Activated T-helper 1 cell treated with anti-CD3 and anti-CD28 coated beads, Interleukin-12 subunit alpha, Interleukin-12 subunit beta, Interleukin-2, Interleukin-4 antibody, amounts not matched to agents 30 ng/mL and 10 ng/mL and 1 ng/mL, durations not matched to agents 14 hours and 24 hours and 36 hours (primary cell): ENCODE results near the gene NCAPG2. TPM values are rescaled to one million over a fixed set of nuclear protein-coding genes. Genes with fewer than 3 reads are reported as not detected.
"Not testable (repeated sequence)": the region's sequence is repeated elsewhere in the genome, so short reads cannot be mapped to it uniquely, and the experiment has no call there.

Experiments
- DNase-seq: peaks from one replicate; pipeline ENCODE4 v3.0.0; 2021; ENCODE audit warnings: low spot score
- H3K27ac Mint-ChIP-seq: one replicate; pipeline ENCODE4 v1.8.0; 2021; ENCODE audit warnings: mild to moderate bottlenecking, mixed read lengths
- H3K27me3 Mint-ChIP-seq: one replicate; pipeline ENCODE4 v1.8.0; 2022; ENCODE audit warnings: mild to moderate bottlenecking, moderate library complexity, mixed read lengths; ENCODE audit not compliant: insufficient read depth
- H3K36me3 Mint-ChIP-seq: one replicate; pipeline ENCODE4 v1.8.0; 2021; ENCODE audit warnings: low read depth, mixed read lengths
- H3K4me1 Mint-ChIP-seq: one replicate; pipeline ENCODE4 v1.8.0; 2021; ENCODE audit warnings: low read depth, mixed read lengths
- H3K4me3 Mint-ChIP-seq: one replicate; pipeline ENCODE4 v1.8.0; 2021; ENCODE audit warnings: mild to moderate bottlenecking, moderate library complexity, mixed read lengths
- H3K9me3 Mint-ChIP-seq: one replicate; pipeline ENCODE4 v1.8.0; 2021; ENCODE audit warnings: mixed read lengths
- intact Hi-C: fragments of 100-400 bp; cut with micrococcal nuclease; formaldehyde crosslinking; loops from one replicate; pipeline ENCODE4 v1.15.1; 2024
- total RNA-seq: library from RNA; stranded (reverse); gene quantifications from 2 replicates; pipeline ENCODE4 v1.2.3, GENCODE V29; 2022

NCAPG2 gene
- total RNA-seq, 1 donor from 2014 or later: 76.5 TPM

DNA sequence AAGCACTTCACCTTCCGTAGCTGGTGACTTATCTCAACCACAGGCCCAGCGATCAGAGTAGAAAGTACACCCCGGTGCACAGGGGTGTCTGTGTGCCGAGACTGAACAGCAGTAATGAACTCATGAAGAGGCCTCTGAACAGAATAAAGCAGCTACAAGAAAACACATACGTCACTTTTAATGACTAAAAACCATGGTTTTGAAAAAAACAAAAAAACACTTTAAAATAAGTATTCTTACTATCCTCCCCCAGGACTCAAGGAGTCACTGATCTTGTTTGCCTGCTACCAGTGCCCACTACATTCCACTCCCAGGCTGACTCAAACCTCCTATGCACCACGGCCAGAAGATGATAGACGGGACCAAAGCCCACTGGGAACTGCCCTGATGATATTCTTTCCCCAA is 53.8 kb downstream of the NCAPG2 start:
- no peak for DNase-seq
- no peaks in the 10 kb centered on the region for H3K27me3 Mint-ChIP-seq
- no peak overlapping the region for H3K27ac Mint-ChIP-seq
- peaks cover 17% of the 10 kb centered on the region for H3K4me1 Mint-ChIP-seq
- intact Hi-C loops: no loop called here
- no peak overlapping the region for H3K4me3 Mint-ChIP-seq
- H3K9me3 Mint-ChIP-seq: no peaks in the 10 kb centered on the region
- H3K36me3 Mint-ChIP-seq: peaks cover 46% of the 10 kb centered on the region

DNA sequence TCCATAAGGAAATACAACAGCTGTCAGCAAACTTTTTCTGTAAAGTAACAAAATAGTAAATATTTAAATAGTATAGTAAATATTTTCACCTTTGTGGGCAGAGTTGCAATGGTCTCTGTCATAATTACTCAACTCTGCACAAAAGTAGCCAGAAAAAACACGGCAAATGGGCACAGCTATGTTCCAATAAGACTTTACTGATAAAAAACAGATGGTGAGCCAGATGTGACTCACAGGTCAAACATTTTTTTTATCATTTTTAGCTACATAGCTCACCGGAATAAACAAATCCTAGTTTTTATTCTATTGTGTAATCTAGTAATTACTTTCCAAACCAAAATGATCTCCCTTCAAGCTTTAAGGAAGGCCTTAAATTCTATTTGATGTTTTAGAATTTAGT is 55.3 kb downstream of the NCAPG2 start:
- H3K36me3 Mint-ChIP-seq: peaks cover 47% of the 10 kb centered on the region

DNA sequence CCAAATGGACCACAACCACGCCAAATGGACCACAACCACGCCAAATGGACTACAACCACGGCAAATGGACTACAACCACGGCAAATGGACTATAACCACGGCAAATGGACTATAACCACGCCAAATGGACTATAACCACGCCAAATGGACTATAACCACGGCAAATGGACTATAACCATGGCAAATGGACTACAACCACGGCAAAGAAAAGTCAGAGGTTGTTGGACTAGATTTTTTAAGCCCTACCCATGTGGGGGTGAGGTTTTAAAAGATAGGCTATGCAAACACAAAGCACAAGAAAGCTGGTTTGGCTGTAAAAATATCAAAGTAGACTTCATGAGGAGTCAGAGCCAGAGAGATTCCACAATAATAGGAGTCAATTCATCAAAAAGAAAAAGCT is 55.8 kb downstream of the NCAPG2 start:
- Mint-ChIP-seq H3K27ac (no peak overlapping the region), H3K4me1 (peaks cover 8% of the 10 kb centered on the region), H3K4me3 (no peak overlapping the region), H3K27me3 (no peaks in the 10 kb centered on the region), H3K36me3 (peaks cover 51% of the 10 kb centered on the region), H3K9me3 (no peaks in the 10 kb centered on the region)
- intact Hi-C loops: no loop called here
- no peak for DNase-seq

More for the DNA sequence above, 55.3 kb downstream of the NCAPG2 start:
- Mint-ChIP-seq H3K9me3 (no peaks in the 10 kb centered on the region), H3K27ac (no peak overlapping the region), H3K27me3 (no peaks in the 10 kb centered on the region), H3K4me1 (peaks cover 8% of the 10 kb centered on the region), H3K4me3 (no peak overlapping the region)
- no peak for DNase-seq
- intact Hi-C loops: no loop called here

DNA sequence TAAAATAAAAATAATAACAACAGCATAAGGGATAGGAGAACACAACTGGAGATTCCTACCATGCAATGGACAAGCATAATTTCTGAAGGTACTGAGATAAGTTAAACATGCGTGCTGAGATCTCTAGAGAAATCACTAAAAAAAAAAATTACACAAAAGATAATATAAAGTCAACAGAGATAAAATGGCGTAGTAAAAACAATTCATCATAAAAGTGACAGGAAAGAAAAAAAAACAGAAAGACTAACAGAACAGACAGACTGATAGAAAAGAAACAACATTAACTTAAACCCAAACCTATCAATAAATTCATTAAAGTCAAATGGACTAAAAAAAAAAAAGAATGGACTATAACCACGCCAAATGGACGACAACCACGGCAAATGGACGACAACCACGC is 56.4 kb downstream of the NCAPG2 start:
- H3K36me3 Mint-ChIP-seq: peaks cover 51% of the 10 kb centered on the region
- no peaks in the 10 kb centered on the region for H3K27me3 Mint-ChIP-seq
- H3K4me1 Mint-ChIP-seq: peaks cover 8% of the 10 kb centered on the region
- H3K27ac Mint-ChIP-seq: no peak overlapping the region
- intact Hi-C loops: no loop called here
- no peaks in the 10 kb centered on the region for H3K9me3 Mint-ChIP-seq
- no peak overlapping the region for H3K4me3 Mint-ChIP-seq
- no peak for DNase-seq

DNA sequence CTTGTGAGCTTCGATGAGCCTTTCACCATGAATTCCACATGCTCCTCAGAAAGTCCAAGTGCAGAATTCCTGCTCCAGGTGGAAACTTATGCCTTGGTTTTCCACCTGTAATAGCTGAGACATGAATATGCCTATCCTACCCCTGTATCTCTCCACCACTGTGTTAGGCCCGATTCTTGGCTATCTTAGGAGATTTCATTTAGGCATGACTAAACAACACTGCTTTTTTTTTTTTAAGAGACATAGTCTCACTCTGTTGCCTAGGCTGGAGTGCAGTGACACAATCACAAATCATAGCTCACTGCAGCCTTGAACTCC is 57.2 kb downstream of the NCAPG2 start:
- H3K4me3 Mint-ChIP-seq: no peak overlapping the region
- H3K27me3 Mint-ChIP-seq: no peaks in the 10 kb centered on the region
- intact Hi-C loops: no loop called here
- no peaks in the 10 kb centered on the region for H3K9me3 Mint-ChIP-seq
- H3K27ac Mint-ChIP-seq: no peak overlapping the region
- peaks cover 8% of the 10 kb centered on the region for H3K4me1 Mint-ChIP-seq
- peaks cover 50% of the 10 kb centered on the region for H3K36me3 Mint-ChIP-seq
- no peak for DNase-seq

DNA sequence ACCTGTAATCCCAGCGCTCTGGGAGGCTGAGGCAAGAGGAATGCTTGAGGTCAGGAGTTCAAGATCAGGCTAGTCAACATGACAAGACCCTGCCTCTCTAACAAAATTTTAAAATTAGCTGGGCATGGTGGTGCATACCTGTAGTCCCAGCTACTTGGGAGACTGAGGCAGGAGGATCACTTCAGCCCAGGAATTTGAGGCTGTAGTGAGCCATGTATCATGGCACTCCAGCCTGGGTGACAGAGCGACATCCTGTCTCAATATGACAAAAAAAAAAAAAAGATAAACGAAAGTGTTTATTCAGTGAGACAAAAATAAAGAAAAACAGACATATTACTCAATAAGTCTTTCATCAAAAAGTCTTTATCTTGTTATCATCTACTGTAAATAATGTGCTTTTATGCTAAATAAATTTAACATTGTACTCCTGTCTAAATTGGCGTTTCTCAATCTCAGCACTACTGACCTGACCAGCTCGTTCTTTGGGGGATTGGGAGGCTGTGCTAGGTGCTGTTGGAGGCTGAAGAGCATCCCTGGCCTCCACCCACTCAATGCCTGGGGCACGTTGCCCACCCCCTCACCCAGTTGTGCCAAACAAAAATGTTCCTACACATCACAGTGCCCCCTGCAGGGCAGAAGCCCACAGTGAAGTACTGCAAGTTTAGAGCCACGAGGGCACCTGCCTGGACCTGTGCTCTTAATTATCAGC is 57.7 kb downstream of the NCAPG2 start:
- intact Hi-C loops: no loop called here
- no peak overlapping the region for H3K27ac Mint-ChIP-seq
- peaks cover 46% of the 10 kb centered on the region for H3K36me3 Mint-ChIP-seq
- no peaks in the 10 kb centered on the region for H3K27me3 Mint-ChIP-seq
- peaks cover 8% of the 10 kb centered on the region for H3K4me1 Mint-ChIP-seq
- no peak for DNase-seq
- no peak overlapping the region for H3K4me3 Mint-ChIP-seq
- H3K9me3 Mint-ChIP-seq: no peaks in the 10 kb centered on the region

DNA sequence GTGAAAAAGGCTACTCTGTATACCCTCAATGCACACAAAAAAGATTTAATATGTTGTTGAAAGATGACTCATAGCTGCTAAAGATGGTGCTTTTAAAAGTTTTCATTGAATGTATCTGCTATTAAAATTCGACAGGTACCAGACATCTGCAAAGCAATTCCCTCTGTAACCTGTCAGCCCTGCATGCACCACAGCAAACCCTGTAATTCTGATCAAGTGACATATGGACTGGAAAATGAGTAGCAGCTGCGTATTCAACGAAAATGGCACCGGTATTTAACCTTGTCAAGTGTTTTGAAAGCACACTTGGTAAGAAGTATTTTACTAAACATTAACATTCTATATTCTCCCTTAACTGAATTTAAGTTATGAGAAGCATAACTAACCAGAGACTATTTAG is 58.8 kb downstream of the NCAPG2 start:
- H3K4me3 Mint-ChIP-seq: no peak overlapping the region
- intact Hi-C loops: no loop called here
- H3K27me3 Mint-ChIP-seq: no peaks in the 10 kb centered on the region
- DNase-seq: no peak
- no peaks in the 10 kb centered on the region for H3K9me3 Mint-ChIP-seq
- H3K27ac Mint-ChIP-seq: no peak overlapping the region
- peaks cover 4% of the 10 kb centered on the region for H3K4me1 Mint-ChIP-seq
- H3K36me3 Mint-ChIP-seq: peaks cover 49% of the 10 kb centered on the region

DNA sequence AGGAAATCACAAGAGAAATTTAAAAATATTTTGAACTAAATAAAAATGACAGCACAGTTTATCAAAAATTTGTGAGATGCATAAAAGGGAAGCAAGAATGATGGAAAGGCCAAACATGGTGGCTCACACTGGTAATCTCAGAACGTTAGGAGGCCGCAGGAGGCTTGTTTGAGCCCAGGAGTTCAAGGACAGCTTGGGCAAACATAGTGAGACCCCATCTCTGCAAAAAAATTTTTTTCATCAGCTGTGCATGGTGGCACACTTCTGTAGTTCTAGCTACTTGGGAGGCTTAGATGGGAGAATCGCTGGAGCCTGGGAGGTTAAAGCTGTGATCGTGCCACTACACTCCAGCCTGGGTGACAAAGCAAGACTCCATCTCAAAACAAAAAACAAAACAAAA is 62.5 kb downstream of the NCAPG2 start:
- Mint-ChIP-seq H3K27ac (no peak overlapping the region), H3K36me3 (peaks cover 45% of the 10 kb centered on the region), H3K4me3 (no peak overlapping the region), H3K27me3 (no peaks in the 10 kb centered on the region), H3K9me3 (no peaks in the 10 kb centered on the region), H3K4me1 (no peaks in the 10 kb centered on the region)
- intact Hi-C loops: no loop called here
- DNase-seq: no peak

DNA sequence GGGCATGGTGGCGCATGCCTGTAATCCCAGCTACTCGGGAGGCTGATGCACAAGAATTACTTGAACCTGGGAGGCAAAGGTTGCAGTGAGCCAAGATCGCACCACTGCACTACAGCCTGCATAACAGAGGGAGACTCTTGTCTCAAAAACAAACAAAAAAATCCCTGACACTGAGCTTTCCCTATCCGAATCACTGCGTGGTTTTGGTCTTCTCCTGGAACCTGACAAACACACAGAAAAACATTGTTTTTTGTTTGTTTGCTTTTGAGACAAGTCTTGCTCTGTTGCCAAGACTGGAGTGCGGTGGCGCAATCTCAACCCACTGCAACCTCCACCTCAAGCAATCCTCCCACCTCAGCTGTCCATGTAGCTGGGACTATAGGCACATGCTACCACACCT is 66.6 kb downstream of the NCAPG2 start:
- DNase-seq: no peak
- no peaks in the 10 kb centered on the region for H3K9me3 Mint-ChIP-seq
- H3K36me3 Mint-ChIP-seq: peaks cover 29% of the 10 kb centered on the region
- H3K27me3 Mint-ChIP-seq: no peaks in the 10 kb centered on the region
- intact Hi-C loops: no loop called here
- H3K4me3 Mint-ChIP-seq: no peak overlapping the region
- H3K27ac Mint-ChIP-seq: no peak overlapping the region
- peaks cover 5% of the 10 kb centered on the region for H3K4me1 Mint-ChIP-seq

DNA sequence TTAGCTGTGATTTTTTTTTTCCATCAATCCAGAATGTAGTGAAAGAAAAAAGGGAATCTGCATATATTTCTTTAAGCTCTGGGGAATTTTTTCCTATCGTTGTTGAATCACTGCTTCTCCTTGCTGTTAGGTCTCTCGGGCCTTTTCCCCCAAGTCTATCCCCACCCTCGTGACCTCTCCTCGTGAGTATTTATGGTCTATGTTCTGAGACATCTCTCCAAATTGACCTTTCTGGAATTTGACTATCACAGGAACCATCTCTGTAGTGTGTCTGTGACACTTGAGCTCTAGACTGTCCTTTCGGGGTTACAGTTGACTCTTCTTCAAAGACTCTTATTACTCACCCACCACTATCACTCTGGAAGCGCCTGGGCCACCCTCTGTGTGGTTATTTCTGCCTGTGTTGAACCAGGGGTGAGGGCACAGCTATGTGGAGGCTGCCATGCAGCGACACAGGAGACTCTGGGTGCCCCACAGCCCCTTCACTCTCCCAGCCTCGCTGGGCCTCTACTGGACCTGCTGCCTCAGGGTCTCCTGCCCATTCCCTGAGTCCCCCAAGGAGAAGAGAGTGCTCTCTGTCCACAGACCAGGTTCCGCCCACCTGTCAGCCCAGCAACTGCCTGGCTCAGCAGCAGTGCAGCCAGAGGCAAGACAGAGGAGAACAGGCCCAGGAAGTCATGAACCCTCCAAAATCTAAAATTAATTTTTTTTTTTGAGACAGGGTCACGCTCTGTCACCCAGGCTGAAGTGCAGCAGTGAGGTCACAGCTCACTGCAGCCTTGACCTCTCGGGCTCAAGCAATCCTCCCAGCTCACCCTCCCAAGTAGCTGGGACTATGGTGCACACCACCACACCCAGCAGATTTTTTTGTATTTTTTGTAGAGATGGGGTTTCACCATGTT is 71.3 kb downstream of the NCAPG2 start:
- Mint-ChIP-seq H3K4me1 (peaks cover 7% of the 10 kb centered on the region), H3K4me3 (no peak overlapping the region), H3K9me3 (no peaks in the 10 kb centered on the region), H3K27me3 (no peaks in the 10 kb centered on the region), H3K27ac (no peak overlapping the region), H3K36me3 (peaks cover 25% of the 10 kb centered on the region)
- DNase-seq: no peak
- intact Hi-C loops: no loop called here

DNA sequence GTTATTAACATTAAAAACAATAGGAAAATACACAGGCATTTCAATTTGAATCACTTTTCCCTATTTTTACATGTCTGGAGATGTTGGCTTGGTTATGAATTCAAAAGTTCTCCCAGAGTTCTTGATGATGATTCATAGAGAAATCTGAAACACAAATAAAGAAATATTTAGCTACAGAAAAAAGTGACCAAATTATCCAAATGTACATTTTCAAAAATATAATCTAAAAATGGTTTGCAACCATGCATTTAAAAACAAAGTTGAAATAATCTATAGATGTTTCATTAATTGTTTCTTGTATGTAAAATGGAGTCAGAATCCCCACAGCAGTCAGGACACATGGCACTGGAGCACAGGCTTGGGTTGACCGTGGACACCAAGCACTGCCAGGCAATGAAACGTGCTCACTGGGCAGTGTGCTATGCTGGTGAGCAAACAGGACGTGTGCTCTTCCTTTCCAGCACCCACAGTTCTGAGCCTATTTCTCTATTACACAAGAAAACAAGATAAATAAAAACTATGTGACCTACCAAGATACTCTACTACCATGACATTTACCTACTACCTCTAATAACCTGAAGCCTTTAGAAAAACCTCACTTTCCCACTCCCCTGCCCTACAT is 72.9 kb downstream of the NCAPG2 start:
- no peak overlapping the region for H3K4me3 Mint-ChIP-seq
- H3K4me1 Mint-ChIP-seq: peaks cover 7% of the 10 kb centered on the region
- intact Hi-C loops: no loop called here
- DNase-seq: no peak
- no peak overlapping the region for H3K27ac Mint-ChIP-seq
- H3K9me3 Mint-ChIP-seq: no peaks in the 10 kb centered on the region
- H3K27me3 Mint-ChIP-seq: no peaks in the 10 kb centered on the region
- H3K36me3 Mint-ChIP-seq: peaks cover 31% of the 10 kb centered on the region

DNA sequence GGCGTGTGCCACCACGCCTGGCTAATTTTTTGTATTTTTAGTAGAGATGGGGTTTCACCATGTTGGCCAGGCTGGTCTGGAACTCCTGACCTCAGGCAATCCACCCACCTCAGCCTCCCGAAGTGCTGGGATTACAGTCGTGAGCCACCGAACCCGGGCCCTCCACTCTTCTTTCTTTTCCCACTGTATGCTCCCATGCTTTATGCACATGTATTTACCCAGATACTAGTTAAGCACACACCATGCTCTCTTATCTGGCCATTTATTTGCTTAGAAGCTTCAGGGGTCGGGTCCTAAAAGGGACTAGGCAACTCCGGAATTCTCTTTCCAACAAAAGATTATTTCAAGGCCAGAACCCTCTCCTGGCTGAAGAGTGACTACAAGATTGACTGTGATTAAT is 78.3 kb downstream of the NCAPG2 start:
- H3K9me3 Mint-ChIP-seq, H3K4me1 Mint-ChIP-seq, DNase-seq, H3K27ac Mint-ChIP-seq, intact Hi-C loops, H3K27me3 Mint-ChIP-seq, H3K4me3 Mint-ChIP-seq: not testable (repeated sequence)
- H3K36me3 Mint-ChIP-seq: peaks cover 34% of the 10 kb centered on the region

DNA sequence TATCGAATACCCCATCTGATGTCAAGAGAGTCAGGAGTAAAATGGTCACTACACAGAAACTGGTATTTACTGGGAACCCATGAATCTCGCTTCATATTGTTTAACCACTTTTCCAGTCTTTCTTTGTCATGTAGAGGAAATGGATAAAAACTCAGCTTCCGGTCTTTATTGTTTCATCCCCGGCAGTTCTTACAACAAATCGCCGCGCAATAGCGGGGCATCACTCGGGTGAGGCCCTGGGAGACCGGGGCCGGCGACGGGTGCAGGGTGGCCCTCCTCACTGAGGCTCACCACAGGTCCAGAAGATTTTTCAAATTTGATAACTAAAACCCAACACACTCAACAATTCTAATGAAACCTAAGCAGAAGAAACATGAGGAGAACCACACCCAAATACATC is 81.4 kb downstream of the NCAPG2 start:
- Mint-ChIP-seq H3K27ac (no peak overlapping the region), H3K4me1 (no peaks in the 10 kb centered on the region), H3K4me3 (no peak overlapping the region), H3K9me3 (no peaks in the 10 kb centered on the region), H3K36me3 (peaks cover 26% of the 10 kb centered on the region), H3K27me3 (no peaks in the 10 kb centered on the region)
- no peak for DNase-seq
- intact Hi-C loops: no loop called here
